GM21723 (cell line): ENCODE data around the gene KAT5.
"Not testable (repeated sequence)": the region's sequence is repeated elsewhere in the genome, so short reads cannot be mapped to it uniquely, and the experiment has no call there.

Experiments
- ATAC-seq: cut with Tn5 transposase; IDR thresholded peaks from one replicate; pipeline ENCODE4 v1.9.1; 2021; ENCODE audit warnings: mild to moderate bottlenecking, moderate library complexity; ENCODE audit not compliant: unreplicated experiment

The KAT5 gene

DNA sequence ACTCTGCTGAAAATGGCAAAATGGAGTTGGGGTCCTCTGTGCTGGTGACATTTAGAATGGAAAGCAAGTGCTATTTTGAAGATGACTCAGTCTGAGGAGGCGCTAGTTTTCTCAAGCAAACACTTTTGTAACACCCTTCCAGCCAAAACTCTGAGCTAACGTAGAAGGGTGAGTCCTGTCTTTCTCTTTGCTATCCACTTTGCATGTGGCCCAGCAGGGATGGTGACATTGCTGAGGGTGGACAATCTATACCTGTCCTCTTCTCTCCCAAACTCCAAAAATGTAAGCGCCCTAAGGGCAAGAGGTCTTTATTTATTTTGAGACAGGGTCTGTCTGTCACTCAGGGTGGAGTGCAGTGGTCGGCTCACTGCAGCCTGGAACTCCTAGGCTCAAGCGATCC lies 3.6 kb upstream of the KAT5 start:
- ATAC-seq = no peak

DNA sequence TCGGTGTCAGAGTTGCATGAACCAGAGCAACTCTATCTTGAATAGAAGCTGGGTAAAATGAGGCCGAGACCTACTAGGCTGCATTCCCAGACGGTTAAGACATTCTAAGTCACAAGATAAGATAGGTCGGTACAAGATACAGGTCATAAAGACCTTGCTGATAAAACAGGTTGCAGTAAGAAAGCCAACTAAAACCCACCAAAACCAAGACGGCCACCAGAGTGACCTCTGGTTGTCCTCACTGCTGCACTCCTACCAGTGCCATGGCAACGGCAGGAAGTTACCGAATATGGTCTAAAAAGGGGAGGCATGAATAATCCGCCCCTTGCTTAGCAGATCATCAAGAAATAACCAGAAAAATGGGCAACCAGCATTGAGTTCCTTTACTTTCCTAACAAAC lies 2.4 kb upstream of the KAT5 start:
- no peak for ATAC-seq

DNA sequence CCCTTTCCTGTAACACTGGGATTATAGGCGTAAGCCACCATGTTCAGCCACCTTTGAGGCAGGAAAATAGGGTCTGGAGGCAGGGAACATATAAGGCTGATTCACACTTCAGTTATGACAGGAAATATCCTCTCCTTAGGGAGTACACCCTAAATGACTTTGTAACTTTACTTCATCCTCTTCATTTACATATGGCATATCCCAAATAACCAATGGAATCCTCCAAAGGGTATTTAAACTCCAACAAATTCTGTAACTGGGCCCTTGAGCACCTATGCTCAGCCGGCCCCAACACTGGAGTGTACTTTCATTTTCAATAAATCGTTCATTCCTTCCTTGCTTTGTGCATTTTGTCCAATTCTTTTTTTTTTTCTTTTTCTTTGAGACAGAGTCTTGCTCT lies 1.6 kb upstream of the KAT5 start:
- ATAC-seq = no peak

DNA sequence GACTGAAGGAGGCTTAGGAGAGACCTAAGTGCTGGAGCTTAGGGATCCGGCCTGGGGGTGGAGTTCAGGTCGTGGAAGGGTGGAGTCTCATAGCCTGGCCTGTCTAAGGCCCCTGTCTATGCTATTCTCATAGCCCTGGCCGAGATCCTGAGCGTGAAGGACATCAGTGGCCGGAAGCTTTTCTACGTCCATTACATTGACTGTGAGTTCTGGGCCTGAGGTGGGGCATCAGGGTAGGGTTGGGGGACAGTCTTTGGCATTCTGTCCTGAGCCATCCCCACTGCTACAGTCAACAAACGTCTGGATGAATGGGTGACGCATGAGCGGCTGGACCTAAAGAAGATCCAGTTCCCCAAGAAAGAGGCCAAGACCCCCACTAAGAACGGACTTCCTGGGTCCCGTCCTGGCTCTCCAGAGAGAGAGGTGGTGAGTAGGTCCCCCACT lies 603 bp downstream of the KAT5 start:
- ATAC-seq = no peak

DNA sequence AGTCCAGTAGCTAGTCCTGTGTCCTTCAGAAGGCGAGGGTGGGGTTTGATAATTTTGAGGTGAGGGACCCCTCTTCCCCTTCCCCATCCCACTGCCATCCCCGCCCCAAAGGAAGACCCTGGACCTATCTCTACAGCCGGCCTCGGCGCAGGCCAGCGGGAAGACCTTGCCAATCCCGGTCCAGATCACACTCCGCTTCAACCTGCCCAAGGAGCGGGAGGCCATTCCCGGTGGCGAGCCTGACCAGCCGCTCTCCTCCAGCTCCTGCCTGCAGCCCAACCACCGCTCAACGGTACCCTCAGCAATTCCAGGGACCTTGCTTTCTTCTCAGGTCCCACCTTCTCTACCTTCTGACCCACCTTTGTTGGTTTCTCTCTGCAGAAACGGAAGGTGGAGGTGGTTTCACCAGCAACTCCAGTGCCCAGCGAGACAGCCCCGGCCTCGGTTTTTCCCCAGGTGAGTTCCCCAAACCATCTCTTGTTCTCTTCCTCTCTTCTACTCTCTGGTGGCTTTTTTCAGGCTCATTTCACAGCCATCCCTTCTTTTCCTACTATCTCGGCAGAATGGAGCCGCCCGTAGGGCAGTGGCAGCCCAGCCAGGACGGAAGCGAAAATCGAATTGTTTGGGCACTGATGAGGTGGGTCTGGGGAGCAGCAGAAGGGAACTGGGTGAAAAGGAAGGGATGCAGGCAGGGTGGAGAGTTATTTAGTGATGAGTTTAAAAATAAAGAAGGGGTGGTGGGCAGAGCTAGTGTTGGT lies 1.3 kb downstream of the KAT5 start:
- ATAC-seq = no peak

GRCh38 chr11:65714433-65714832 lies 2.4 kb downstream of the KAT5 start:
- ATAC-seq = no peak

GRCh38 chr11:65716302-65716701 lies 4.2 kb downstream of the KAT5 start:
- ATAC-seq = no peak

DNA sequence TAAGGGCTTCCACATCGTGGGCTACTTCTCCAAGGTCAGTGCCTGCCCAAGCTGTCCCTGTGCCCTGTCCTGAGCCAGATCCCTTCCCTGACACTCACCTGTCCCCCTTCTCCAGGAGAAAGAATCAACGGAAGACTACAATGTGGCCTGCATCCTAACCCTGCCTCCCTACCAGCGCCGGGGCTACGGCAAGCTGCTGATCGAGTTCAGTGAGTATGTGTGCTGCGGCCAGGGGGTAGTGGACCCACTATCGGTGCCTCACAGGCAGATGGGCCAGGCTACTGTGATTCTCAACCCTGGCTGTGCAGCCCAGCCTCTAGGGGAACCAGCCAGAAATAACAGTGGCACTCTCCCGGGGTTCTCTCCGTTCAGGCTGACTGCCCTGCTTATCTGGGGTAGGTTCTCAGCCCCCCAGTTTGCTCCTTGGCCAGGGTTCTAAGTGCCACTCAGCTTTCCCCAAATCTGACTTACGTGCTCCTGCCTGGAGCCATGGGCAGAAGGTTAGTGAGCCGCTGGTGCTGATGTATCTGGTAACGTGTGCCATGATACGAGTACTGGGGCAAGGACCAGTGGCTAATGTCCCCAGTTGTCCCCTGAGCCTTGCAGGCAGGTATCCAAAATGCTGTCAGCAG lies 4.8 kb downstream of the KAT5 start:
- no peak for ATAC-seq

DNA sequence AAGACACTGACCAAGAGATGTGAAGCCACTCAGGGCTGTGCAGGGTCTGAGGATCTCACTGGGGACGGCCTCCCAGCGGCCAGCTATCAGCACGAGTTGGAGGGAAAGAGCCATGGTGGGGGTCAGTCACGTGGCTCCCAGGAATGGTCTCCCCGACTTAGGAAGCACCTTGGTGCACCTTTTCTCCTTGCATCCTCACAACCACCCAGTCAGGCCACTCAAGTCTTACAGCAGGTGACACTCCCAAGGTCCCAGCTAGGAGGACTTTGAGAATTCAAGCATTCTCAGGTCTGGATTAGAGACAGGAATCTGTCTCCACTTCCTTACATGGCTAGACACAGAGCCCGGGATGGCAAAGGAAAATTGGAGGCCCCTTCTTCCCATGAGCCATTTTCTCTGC lies 5.9 kb downstream of the KAT5 start:
- no peak for ATAC-seq

DNA sequence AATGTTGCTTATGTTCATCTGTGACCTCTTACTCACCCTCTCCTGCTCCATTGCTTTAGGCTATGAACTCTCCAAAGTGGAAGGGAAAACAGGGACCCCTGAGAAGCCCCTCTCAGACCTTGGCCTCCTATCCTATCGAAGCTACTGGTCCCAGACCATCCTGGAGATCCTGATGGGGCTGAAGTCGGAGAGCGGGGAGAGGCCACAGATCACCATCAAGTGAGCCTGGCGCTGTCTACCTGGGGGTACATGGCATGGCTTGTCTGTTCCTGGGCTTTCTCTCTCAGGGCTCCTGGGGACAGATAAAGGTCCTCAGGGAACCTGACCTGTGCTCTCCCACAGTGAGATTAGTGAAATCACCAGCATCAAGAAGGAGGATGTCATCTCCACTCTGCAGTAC lies 6.5 kb downstream of the KAT5 start:
- ATAC-seq = no peak

DNA sequence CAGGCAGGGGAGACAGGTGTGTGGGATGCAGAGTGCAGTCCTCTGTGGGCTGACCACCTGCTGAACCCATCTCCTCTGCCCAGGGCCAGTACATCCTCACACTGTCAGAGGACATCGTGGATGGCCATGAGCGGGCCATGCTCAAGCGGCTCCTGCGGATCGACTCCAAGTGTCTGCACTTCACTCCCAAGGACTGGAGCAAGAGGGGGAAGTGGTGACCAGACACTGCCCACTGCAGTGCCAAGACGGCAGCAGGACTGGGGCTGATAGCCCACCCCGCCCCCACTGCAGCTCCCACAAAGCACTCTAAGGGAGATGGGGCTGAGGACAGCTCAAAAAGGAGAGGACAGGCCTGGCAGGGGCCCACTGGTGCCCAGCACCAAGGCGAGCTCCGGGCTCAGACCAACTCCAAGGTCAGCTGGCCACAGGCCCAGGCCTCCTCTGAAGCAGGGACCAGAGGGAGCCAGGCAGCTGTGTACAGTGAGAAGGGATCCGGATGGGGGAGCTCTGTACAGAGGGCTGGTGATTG lies 7.0 kb downstream of the KAT5 start:
- no peak for ATAC-seq

- ATAC-seq = peak; percentile 28
These were observed 7.8 kb downstream of the KAT5 start for GRCh38 chr11:65719871-65720210.

DNA sequence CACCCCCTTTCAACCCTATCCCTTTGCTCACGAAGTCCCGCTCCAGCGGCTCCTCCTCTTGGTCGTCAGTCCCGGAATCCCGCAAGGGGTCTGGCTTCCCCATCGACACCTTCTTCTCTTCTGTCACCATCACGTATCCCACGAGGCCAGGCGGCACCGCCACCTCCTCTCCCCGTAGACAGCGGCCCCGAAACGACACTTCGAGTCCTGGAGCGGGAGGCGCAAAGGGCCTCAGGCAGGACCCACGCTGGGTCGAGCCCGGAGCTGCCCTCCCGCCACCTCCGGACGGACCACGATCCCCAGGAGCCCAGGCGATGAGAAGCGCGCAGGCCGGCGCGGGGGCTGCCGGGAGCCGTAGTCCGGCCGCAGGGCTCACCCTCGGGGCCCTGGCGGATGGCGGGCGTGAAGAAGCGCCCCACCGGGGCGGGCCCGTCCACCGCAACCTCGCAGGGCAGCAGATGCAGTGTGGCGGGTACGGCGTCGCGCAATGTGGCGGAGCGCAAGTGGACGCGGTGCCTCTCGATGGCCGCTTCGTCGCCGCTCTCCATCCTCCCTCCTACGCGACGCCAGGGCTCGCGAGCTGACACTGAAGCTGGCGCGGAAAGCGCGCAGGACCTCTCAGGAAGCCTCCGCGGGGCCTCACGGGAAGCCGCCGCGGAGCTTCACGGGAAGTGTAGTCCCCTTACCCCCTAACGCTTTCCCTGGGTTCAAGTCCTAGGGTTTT lies 8.3 kb downstream of the KAT5 start, which contains the start of gene RNASEH2C:
Gene RNASEH2C, minus strand, starts transcription at position 588 of the 724 bp plus-strand sequence. Its CDS starts 40 bp downstream, at position 548.
- ATAC-seq = peak; percentile 76

- ATAC-seq = no peak
These were observed 10.2 kb downstream of the KAT5 start for GRCh38 chr11:65722261-65722660.

GRCh38 chr11:65726660-65727059 lies 14.6 kb downstream of the KAT5 start:
- ATAC-seq = no peak

DNA sequence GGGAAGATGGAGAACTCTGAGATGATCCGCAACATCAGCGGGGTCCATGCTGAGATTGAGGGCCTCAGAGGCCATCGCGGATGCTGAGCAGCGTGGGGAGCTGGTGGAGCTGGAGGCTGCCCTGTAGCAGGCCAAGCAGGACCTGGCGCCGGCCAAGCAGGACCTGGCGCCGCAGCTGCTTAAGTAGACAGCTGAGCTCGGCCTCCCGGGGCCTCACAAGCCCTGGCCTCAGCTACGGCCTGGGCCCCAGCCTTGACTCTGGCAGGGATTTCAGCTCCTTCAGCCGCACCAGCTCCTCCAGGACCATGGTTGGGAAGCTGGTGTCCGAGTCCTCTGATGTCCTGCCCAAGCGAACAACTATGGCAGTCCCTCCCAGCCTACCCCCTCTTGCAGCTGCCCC lies 15.8 kb downstream of the KAT5 start:
- no peak for ATAC-seq

GRCh38 chr11:65730461-65730860 lies 18.4 kb downstream of the KAT5 start:
- ATAC-seq = no peak

DNA sequence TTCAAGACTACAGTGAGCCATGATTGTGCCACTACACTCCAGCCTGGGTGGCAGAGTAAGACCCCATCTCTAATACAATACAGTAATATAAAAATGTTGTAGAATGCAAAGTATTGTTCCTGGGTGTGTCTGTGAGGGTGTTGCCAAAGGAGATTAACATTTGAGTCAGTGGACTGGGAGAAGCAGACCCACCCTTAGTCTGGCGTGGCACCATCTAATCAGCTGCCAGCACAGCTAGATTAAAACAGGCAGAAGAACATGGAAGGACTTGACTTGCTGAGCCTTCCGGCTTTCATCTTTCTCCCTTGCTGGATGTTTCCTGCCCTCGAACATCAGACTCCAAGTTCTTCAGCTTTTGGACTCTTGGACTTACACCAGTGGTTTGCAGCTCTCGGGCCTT lies 23.1 kb downstream of the KAT5 start:
- not testable (repeated sequence) for ATAC-seq

- no peak for ATAC-seq
These were observed 24.8 kb downstream of the KAT5 start for GRCh38 chr11:65736810-65737209.

- no peak for ATAC-seq
These were observed 27.0 kb downstream of the KAT5 start for GRCh38 chr11:65739022-65739421.

DNA sequence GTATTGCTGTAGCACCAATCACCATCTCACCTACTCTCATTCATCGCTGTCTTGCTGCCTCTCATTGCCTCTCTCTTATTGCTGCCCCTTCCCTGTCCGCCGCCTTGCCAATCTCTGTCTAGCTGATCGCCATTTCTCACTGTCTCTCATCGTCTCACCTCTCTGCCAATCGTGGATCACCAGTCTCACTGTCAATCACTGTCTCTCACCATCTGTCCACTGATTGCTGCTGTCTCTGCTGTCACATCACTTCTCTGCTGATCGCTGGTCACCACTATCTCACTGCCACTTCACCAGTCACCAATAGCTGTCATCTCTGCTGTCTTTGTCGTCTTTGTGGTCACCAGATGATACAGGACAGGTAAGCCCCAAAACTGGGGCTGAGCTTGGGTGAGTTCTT lies 29.1 kb downstream of the KAT5 start:
- ATAC-seq = no peak

- ATAC-seq = no peak
These were observed 30.3 kb downstream of the KAT5 start for GRCh38 chr11:65742353-65742752.
